T-cell (primary cell): ENCODE data around the gene TUBB8. TPM values are rescaled to one million over a fixed set of nuclear protein-coding genes. Genes with fewer than 3 reads are reported as not detected.

ENCODE experiments used
- ATAC-seq, 4 experiments: fragments of 200-7000 bp in 3 of 4; fragments of 150-1000 bp in 1 of 4; cut with Tn5 transposase; replicated peaks in 1 of 4; 1 replicate in 3 of 4; 2 replicates in 1 of 4; pipeline ENCODE4 v1.10.0; 2021; ENCODE audit warnings: moderate library complexity in 3 of 4, mild to moderate bottlenecking in 2 of 4, moderate number of reproducible peaks in 1 of 4
- CTCF ChIA-PET, 2 donors: fragments of 300-600 bp; sonication (Branson Sonifier 250); formaldehyde crosslinking; loops; one replicate each; lab custom pipeline; 2022; ENCODE audit warnings: antibody characterized with exemption in 2 of 2; lab: Charles Lee
- POLR2A ChIA-PET, 2 donors: fragments of 300-600 bp; sonication (Branson Sonifier 250); formaldehyde crosslinking; loops; one replicate each; lab custom pipeline; 2022; ENCODE audit warnings: antibody characterized with exemption in 2 of 2; lab: Charles Lee
- DNase-seq, 35 experiments: peaks; one replicate each; pipeline versions ENCODE4 v3.0.0 to v3.0.0-alpha.2; 2013 to 2023
- H3K27ac ChIP-seq: one replicate; pipeline ENCODE4 v1.5.1; 2013; ENCODE audit warnings: low read length
- H3K27me3 ChIP-seq, 2 experiments: replicated peaks in 1 of 2; 1 replicate in 1 of 2; 2 replicates in 1 of 2; pipeline versions ENCODE4 v1.6.1 to v1.7.0; 2013; ENCODE audit warnings: low read length in 1 of 2, mixed read lengths in 1 of 2; ENCODE audit not compliant: control insufficient read depth in 2 of 2, insufficient read depth in 2 of 2; ENCODE audit errors: extremely low read depth in 1 of 2
- H3K36me3 ChIP-seq, 2 donors: 1 replicate in 1 of 2; 2 replicates in 1 of 2; pipeline versions ENCODE4 v1.6.1 to v1.7.0; 2013; ENCODE audit warnings: low read length in 1 of 2; ENCODE audit not compliant: control insufficient read depth in 2 of 2, insufficient read depth in 1 of 2; ENCODE audit errors: extremely low read depth in 1 of 2
- H3K4me1 ChIP-seq, 2 experiments: 1 replicate in 1 of 2; 2 replicates in 1 of 2; pipeline versions ENCODE4 v1.6.1 to v1.7.0; 2013; ENCODE audit warnings: low read length in 2 of 2, mixed read lengths in 1 of 2; ENCODE audit not compliant: insufficient read depth in 2 of 2, control insufficient read depth in 1 of 2; ENCODE audit errors: extremely low read depth in 1 of 2
- H3K4me3 ChIP-seq, 2 donors: 1 replicate in 1 of 2; 2 replicates in 1 of 2; pipeline versions ENCODE4 v1.5.1 to v1.7.0; 2013; ENCODE audit warnings: mild to moderate bottlenecking in 2 of 2, low read length in 1 of 2, moderate library complexity in 1 of 2; ENCODE audit not compliant: control insufficient read depth in 1 of 2; ENCODE audit errors: extremely low read depth in 1 of 2
- H3K9me3 ChIP-seq: 2 replicates; pipeline ENCODE4 v1.7.0; 2013
- H3K27ac Mint-ChIP-seq, 2 donors: one replicate each; pipeline ENCODE4 v1.8.0; 2020 to 2021; ENCODE audit warnings: mild to moderate bottlenecking in 2 of 2, mixed read lengths in 2 of 2
- H3K27me3 Mint-ChIP-seq, 2 donors: one replicate each; pipeline ENCODE4 v1.8.0; 2021 to 2022; ENCODE audit warnings: mixed read lengths in 2 of 2
- H3K36me3 Mint-ChIP-seq: one replicate; pipeline ENCODE4 v1.8.0; 2021; ENCODE audit warnings: mixed read lengths
- H3K4me1 Mint-ChIP-seq, 3 donors: one replicate each; pipeline ENCODE4 v1.8.0; 2020 to 2022; ENCODE audit warnings: mixed read lengths in 3 of 3, mild to moderate bottlenecking in 1 of 3
- H3K4me3 Mint-ChIP-seq, 3 donors: one replicate each; pipeline ENCODE4 v1.8.0; 2020 to 2022; ENCODE audit warnings: mild to moderate bottlenecking in 3 of 3, mixed read lengths in 3 of 3, moderate library complexity in 3 of 3
- H3K9me3 Mint-ChIP-seq, 3 donors: one replicate each; pipeline ENCODE4 v1.8.0; 2020 to 2022; ENCODE audit warnings: mixed read lengths in 3 of 3
- WGBS: methylation state at CpG from one replicate; pipeline ENCODE4 v1.1.5; 2013; ENCODE audit warnings: missing lambda C conversion rate; ENCODE audit not compliant: insufficient coverage; 5-methylcytosine and 5-hydroxymethylcytosine counted together
- total RNA-seq, 35 experiments: library from RNA in 6 of 35; stranded (reverse) in 6 of 35; fragments of 120-200 nt in 1 of 35; gene quantifications; one replicate each; pipeline versions ENCODE4 v1.2.1 to v1.2.4 and lab custom pipeline; 2013 to 2026

TUBB8 gene
- total RNA-seq, 5 donors from 2014 or later (not counting 1 experiment from before 2014, with no cell fraction given) = not detected

DNA sequence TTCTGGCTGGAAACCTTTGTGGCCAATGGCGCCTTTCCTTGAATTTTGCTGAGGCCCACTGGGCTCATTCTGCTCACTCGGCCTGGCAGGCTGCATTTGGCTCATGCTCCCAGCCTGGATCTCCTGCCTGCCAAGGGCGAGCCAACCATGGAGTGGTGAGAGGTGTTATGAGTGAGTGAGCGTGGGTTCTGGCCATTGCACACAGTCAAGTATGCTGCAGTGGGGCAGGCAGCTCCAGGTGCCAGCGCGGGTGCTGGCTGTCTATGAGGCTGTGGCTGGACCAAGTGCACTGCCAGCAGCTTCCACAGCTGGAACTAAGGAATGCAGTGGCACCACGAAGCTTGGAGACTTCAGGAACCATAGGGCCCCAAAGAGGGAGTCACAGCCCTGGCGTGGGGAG is 42.2 kb upstream of the TUBB8 start:
- peaks cover 7% of the 10 kb centered on the region for H3K36me3 Mint-ChIP-seq
- WGBS = 84% methylated on average over 8 of the region's 8 CpGs
- H3K27ac ChIP-seq = no peak overlapping the region
- H3K9me3 ChIP-seq = no peaks in the 10 kb centered on the region
- ATAC-seq = no peak
- H3K27me3 Mint-ChIP-seq = peaks cover 9 to 15% of the 10 kb centered on the region in 2 donors
- no peaks in the 10 kb centered on the region for H3K36me3 ChIP-seq
- no peak overlapping the region for H3K4me3 Mint-ChIP-seq
- CTCF ChIA-PET = interaction anchor here in 1 of 2 donors (0.6 kb wide), 1 partner anchor 68 kb away, joined by 4 read pairs; no protein-coding TSS in a partner anchor
- H3K27ac Mint-ChIP-seq = no peak overlapping the region
- peaks cover 0 to 22% of the 10 kb centered on the region in 2 experiments for H3K27me3 ChIP-seq
- no peak overlapping the region for H3K4me3 ChIP-seq
- POLR2A ChIA-PET = no interaction called here
- peaks cover 0 to 16% (median 8%) of the 10 kb centered on the region in 3 donors for H3K4me1 Mint-ChIP-seq
- no peaks in the 10 kb centered on the region for H3K4me1 ChIP-seq
- DNase-seq = no peak
- peaks cover 7 to 14% (median 14%) of the 10 kb centered on the region in 3 donors for H3K9me3 Mint-ChIP-seq

DNA sequence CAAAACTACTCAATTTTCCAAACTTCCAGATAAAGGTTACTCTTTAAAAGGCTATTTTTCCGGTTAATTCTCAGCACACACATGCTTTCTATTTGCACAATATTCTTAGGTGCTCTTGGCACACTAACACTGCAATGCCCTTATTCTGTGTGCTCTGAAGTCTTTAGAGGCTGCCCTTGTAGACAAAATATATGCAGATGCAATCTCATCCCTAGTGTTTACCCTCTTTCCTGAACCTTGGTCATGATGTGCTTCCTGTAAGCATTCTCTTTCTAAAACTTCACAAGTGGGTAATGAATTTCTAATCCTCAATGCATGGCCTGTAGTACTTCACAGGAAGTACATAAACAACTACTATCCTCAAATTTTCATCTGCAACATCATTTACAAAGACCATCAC is 41.1 kb upstream of the TUBB8 start:
- ChIA-PET CTCF (no interaction called here), POLR2A (no interaction called here)
- H3K4me1 ChIP-seq = no peaks in the 10 kb centered on the region
- no peak overlapping the region for H3K4me3 Mint-ChIP-seq
- H3K36me3 ChIP-seq = no peaks in the 10 kb centered on the region
- H3K36me3 Mint-ChIP-seq = peaks cover 4% of the 10 kb centered on the region
- peaks cover 0 to 16% (median 8%) of the 10 kb centered on the region in 3 donors for H3K4me1 Mint-ChIP-seq
- peaks cover 9 to 16% of the 10 kb centered on the region in 2 donors for H3K27me3 Mint-ChIP-seq
- ATAC-seq (no peak), DNase-seq (no peak)
- H3K27ac ChIP-seq = no peak overlapping the region
- no peaks in the 10 kb centered on the region for H3K9me3 ChIP-seq
- no peak overlapping the region for H3K4me3 ChIP-seq
- H3K27ac Mint-ChIP-seq = no peak overlapping the region
- H3K27me3 ChIP-seq = peaks cover 0 to 27% of the 10 kb centered on the region in 2 experiments
- peaks cover 7% of the 10 kb centered on the region in 3 donors for H3K9me3 Mint-ChIP-seq
- WGBS = 88% methylated on average over 1 of the region's 1 CpG

DNA sequence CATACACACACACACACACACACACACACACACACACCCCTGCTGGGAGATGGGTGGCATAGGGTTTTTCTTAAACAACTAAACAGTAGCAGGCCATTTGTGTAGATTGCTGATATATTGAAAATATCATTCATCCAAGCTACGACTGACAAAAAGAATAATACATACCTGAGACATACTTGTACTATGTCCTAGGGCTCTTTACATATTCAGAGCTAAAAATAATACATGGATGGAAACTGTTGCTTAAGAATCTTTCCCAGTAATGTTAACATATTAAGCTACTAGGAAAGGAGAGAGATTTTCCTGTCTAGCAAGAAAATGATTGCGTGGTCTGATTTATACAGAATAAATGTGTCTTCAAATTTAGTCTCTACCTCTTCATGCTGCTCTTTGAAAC is 40.2 kb upstream of the TUBB8 start:
- H3K36me3 Mint-ChIP-seq = peaks cover 4% of the 10 kb centered on the region
- Histone ChIP-seq H3K27me3 (peaks cover 0 to 34% of the 10 kb centered on the region in 2 experiments), H3K4me1 (no peaks in the 10 kb centered on the region), H3K4me3 (no peak overlapping the region), H3K9me3 (no peaks in the 10 kb centered on the region), H3K27ac (no peak overlapping the region), H3K36me3 (no peaks in the 10 kb centered on the region)
- H3K27ac Mint-ChIP-seq = no peak overlapping the region
- ChIA-PET POLR2A (no interaction called here), CTCF (no interaction called here)
- H3K27me3 Mint-ChIP-seq = peaks cover 9 to 16% of the 10 kb centered on the region in 2 donors
- WGBS = no CpG with 5 or more reads among the region's 2 CpGs
- H3K4me3 Mint-ChIP-seq = no peak overlapping the region
- H3K9me3 Mint-ChIP-seq = no peaks in the 10 kb centered on the region
- peaks cover 0 to 16% (median 8%) of the 10 kb centered on the region in 3 donors for H3K4me1 Mint-ChIP-seq
- DNase-seq = no peak
- ATAC-seq = no peak

DNA sequence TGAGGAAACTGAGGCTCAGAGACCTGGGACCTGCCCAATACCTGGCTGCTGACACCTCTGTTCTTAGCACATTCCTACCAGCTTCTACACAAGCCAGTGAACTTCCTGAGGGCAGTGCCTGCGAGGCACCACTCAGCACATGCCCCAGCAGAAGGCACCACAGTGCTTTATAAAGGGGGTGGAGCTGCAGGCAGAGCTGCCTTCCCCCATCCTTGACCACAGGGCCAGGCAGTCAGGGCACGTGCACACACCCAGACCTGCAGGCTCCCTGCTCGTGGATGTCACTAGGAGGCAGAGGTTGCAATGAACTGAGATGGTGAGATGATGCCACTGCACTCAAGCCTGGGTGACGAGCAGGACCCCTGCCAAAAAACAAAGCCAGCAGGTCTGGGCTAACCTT is 39.2 kb upstream of the TUBB8 start:
- H3K9me3 Mint-ChIP-seq = no peaks in the 10 kb centered on the region
- DNase-seq = no peak
- H3K27me3 Mint-ChIP-seq = peaks cover 9 to 16% of the 10 kb centered on the region in 2 donors
- ATAC-seq = no peak
- no peak overlapping the region for H3K27ac Mint-ChIP-seq
- no peak overlapping the region for H3K4me3 Mint-ChIP-seq
- no peaks in the 10 kb centered on the region for H3K36me3 ChIP-seq
- WGBS = no CpG with 5 or more reads among the region's 4 CpGs
- no peaks in the 10 kb centered on the region for H3K4me1 ChIP-seq
- H3K4me1 Mint-ChIP-seq = peaks cover 0 to 16% (median 8%) of the 10 kb centered on the region in 3 donors
- H3K27ac ChIP-seq = no peak overlapping the region
- CTCF ChIA-PET = no interaction called here
- no peaks in the 10 kb centered on the region for H3K9me3 ChIP-seq
- POLR2A ChIA-PET = no interaction called here
- peaks cover 4% of the 10 kb centered on the region for H3K36me3 Mint-ChIP-seq
- H3K4me3 ChIP-seq = no peak overlapping the region
- peaks cover 0 to 35% of the 10 kb centered on the region in 2 experiments for H3K27me3 ChIP-seq

DNA sequence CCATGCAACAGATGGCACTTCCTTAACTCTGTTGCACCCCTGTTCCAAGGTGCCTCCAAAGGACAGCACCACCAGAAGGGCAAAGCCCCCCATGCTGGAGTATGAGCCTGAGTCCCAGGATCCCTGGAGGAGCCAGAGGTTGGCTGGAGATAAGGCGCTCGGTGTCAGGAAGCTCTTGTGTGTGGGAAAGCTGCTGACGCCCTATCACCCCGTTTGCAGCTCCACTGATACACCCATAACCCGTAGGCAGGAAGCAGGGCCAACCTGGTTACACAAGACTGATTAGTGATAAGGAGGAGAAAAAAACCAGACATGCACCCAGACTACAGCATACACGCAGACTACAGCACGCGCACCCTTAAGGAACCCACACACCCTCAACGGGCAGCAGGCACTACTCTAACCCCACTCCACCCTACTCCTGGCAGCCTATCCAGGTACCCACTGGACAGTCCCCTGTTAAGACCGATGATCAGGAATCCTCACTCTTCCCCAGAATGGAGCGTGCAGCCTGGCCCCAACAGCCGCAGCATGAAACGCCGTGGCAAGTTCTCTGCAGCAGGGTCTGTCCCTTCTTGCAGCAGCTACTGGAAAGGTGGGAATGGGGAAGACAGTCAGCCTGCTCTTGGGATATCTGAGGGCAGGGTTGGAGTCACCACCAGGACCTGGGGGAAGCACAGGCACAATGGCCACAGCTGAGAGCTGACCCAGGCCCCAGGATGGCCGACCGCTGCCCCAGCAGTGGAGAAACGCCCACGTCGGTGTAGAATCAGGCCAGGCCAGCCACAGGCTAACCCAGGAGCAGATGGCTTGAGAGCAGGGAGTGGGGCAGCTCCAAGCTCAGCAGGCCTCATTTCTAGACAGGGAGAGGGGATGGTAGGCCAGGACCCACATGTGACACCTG is 38.3 kb upstream of the TUBB8 start:
- peaks cover 9 to 12% of the 10 kb centered on the region in 2 donors for H3K27me3 Mint-ChIP-seq
- peaks cover 0 to 16% (median 8%) of the 10 kb centered on the region in 3 donors for H3K4me1 Mint-ChIP-seq
- POLR2A ChIA-PET = no interaction called here
- Histone ChIP-seq H3K27me3 (peaks cover 0 to 39% of the 10 kb centered on the region in 2 experiments), H3K9me3 (no peaks in the 10 kb centered on the region), H3K4me1 (no peaks in the 10 kb centered on the region), H3K36me3 (no peaks in the 10 kb centered on the region), H3K27ac (no peak overlapping the region), H3K4me3 (no peak overlapping the region)
- H3K4me3 Mint-ChIP-seq = no peak overlapping the region
- DNase-seq = no peak
- H3K27ac Mint-ChIP-seq = peak overlapping the region in 1 of 2 donors; percentile 32
- ATAC-seq = peak; percentile 40 to 76 (median 68)
- WGBS = 68% methylated on average over 5 of the region's 19 CpGs
- CTCF ChIA-PET = no interaction called here
- H3K9me3 Mint-ChIP-seq = no peaks in the 10 kb centered on the region
- no peaks in the 10 kb centered on the region for H3K36me3 Mint-ChIP-seq

DNA sequence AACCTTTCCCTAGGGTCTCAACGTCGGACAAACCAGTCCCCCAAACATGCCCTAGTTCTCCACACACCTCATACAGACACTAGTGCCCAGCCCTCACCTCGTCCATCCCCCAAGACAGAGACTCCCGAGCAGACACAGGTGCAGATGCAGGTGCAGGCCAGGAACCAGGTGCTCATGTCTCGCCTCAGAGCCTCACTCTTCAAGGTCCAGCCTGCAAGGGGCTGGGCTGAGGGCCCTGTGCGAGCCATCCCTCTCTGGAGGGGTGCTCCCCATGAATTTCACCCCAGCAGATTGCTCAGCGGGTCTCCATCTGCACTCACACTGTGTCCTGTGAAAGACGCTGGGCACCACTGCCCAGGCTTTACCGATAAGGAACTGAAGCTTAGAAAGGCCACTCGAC is 36.9 kb upstream of the TUBB8 start:
- ATAC-seq (no peak), DNase-seq (no peak)
- Histone ChIP-seq H3K27ac (no peak overlapping the region), H3K27me3 (peaks cover 0 to 38% of the 10 kb centered on the region in 2 experiments), H3K4me3 (no peak overlapping the region), H3K36me3 (no peaks in the 10 kb centered on the region), H3K9me3 (no peaks in the 10 kb centered on the region), H3K4me1 (no peaks in the 10 kb centered on the region)
- ChIA-PET CTCF (no interaction called here), POLR2A (no interaction called here)
- Mint-ChIP-seq H3K4me3 (no peak overlapping the region), H3K9me3 (no peaks in the 10 kb centered on the region), H3K27me3 (peaks cover 12 to 18% of the 10 kb centered on the region in 2 donors), H3K27ac (no peak overlapping the region), H3K4me1 (peaks cover 0 to 16% (median 8%) of the 10 kb centered on the region in 3 donors), H3K36me3 (no peaks in the 10 kb centered on the region)
- 82% methylated on average over 7 of the region's 10 CpGs for WGBS
